Brain microvascular endothelial cell (primary cell): ENCODE results near the gene COX5A.
A peak's percentile ranks its signal among the peaks of the same experiment; 100 is the strongest.

Experiments used
- DNase-seq: peaks from one replicate; pipeline ENCODE4 v3.0.0-alpha.2; 2020
- H3K27ac ChIP-seq: fragments of 250-450 bp; sonication (Bioruptor Pico); 2 replicates; pipeline ENCODE4 v1.5.1; 2020; ENCODE audit warnings: mild to moderate bottlenecking, moderate library complexity
- H3K27me3 ChIP-seq: fragments of 250-450 bp; sonication (Bioruptor Pico); replicated peaks from 2 replicates; pipeline ENCODE4 v1.5.1; 2020; ENCODE audit warnings: mild to moderate bottlenecking
- H3K36me3 ChIP-seq: fragments of 250-450 bp; sonication (Bioruptor Pico); replicated peaks from 2 replicates; pipeline ENCODE4 v1.5.1; 2020; ENCODE audit warnings: mild to moderate bottlenecking
- H3K4me3 ChIP-seq: 2 replicates; pipeline ENCODE4 v1.5.1; 2011; ENCODE audit warnings: low read depth, mild to moderate bottlenecking, control low read depth, low read length, moderate library complexity
- CTCF ChIP-seq: IDR thresholded peaks from 2 replicates; pipeline ENCODE4 v1.5.1; 2011; ENCODE audit warnings: low read depth, mild to moderate bottlenecking, moderate library complexity, low read length, control low read depth, inconsistent platforms; ENCODE audit errors: missing control alignments
- in situ Hi-C: cut with HindIII; loops from 2 replicates; pipeline ENCODE4 v1.10.0; 2017; ENCODE audit warnings: low sequenced_read_pairs, low pct_ligation_motif_present

Gene COX5A

GRCh38 chr15:74913041-74913440 lies 24.8 kb downstream of the COX5A start:
- no peak for TF ChIP-seq CTCF
- Histone ChIP-seq H3K4me3 (no peak overlapping the region), H3K36me3 (peaks cover 35% of the 10 kb centered on the region), H3K27ac (no peak overlapping the region), H3K27me3 (no peaks in the 10 kb centered on the region)
- in situ Hi-C loops, result no loop called here
- DNase-seq, result no peak

- no peak overlapping the region for H3K27ac ChIP-seq
- peaks cover 20% of the 10 kb centered on the region for H3K36me3 ChIP-seq
- TF ChIP-seq CTCF, result no peak
- DNase-seq, result no peak
- no peaks in the 10 kb centered on the region for H3K27me3 ChIP-seq
- no peak overlapping the region for H3K4me3 ChIP-seq
- in situ Hi-C loops, result no loop called here
These were observed 29.2 kb downstream of the COX5A start for GRCh38 chr15:74908635-74909034.

- DNase-seq, result peak; percentile 2
- peak overlapping the region; percentile 82 for H3K4me3 ChIP-seq
- in situ Hi-C loops, result no loop called here
These were observed 30.6 kb downstream of the COX5A start for GRCh38 chr15:74907163-74907870.

GRCh38 chr15:74906450-74907162 lies 31.3 kb downstream of the COX5A start, which contains the start of gene FAM219B:
FAM219B (minus strand) TSS chr15:74906851; CDS start chr15:74906800, 51 bp downstream.
- H3K27me3 ChIP-seq, result no peaks in the 10 kb centered on the region
- TF ChIP-seq CTCF, result no peak
- H3K4me3 ChIP-seq, result peak within 1 kb of the TSS; percentile 82
- H3K36me3 ChIP-seq, result peaks cover 33% of the 10 kb centered on the region
- in situ Hi-C loops, result no loop called here
- peak within 1 kb of the TSS; percentile 74 for H3K27ac ChIP-seq
- peak; percentile 77 for DNase-seq

More at GRCh38 chr15:74907163-74907870, 30.6 kb downstream of the COX5A start:
- Histone ChIP-seq H3K27ac (peak overlapping the region; percentile 74), H3K27me3 (no peaks in the 10 kb centered on the region), H3K36me3 (peaks cover 29% of the 10 kb centered on the region)
- TF ChIP-seq CTCF, result no peak

- Histone ChIP-seq H3K27me3 (no peaks in the 10 kb centered on the region), H3K4me3 (peak overlapping the region; percentile 82), H3K36me3 (peaks cover 37% of the 10 kb centered on the region), H3K27ac (peak overlapping the region; percentile 74)
- no peak for TF ChIP-seq CTCF
- in situ Hi-C loops, result no loop called here
- peak; percentile 18 for DNase-seq
These were observed 31.8 kb downstream of the COX5A start for GRCh38 chr15:74906067-74906449.
